PFSK-1 (cell line): ENCODE results near the gene EGLN1.

ENCODE experiments used
- POLR2AphosphoS5 ChIP-seq: IDR thresholded peaks from 2 replicates; pipeline ENCODE4 v1.6.1; 2012; ENCODE audit warnings: low read depth, mild to moderate bottlenecking, control low read depth, low read length, moderate library complexity
- SIN3A ChIP-seq: IDR thresholded peaks from 2 replicates; pipeline ENCODE4 v1.6.1; 2012; ENCODE audit warnings: mild to moderate bottlenecking, low read length, moderate library complexity, borderline replicate concordance; ENCODE audit not compliant: insufficient read depth
- TAF1 ChIP-seq: IDR thresholded peaks from 2 replicates; pipeline ENCODE4 v1.6.1; 2012; ENCODE audit warnings: low read length, control low read depth, borderline replicate concordance; ENCODE audit not compliant: insufficient read depth

GRCh38 chr1:231347961-231348360 is 74.1 kb downstream of the EGLN1 start:
- TF ChIP-seq TAF1 (no peak), POLR2AphosphoS5 (no peak), SIN3A (no peak)
